CD4-positive, alpha-beta T cell (primary cell): ENCODE data around the gene SUPT3H. TPM values are rescaled to one million over a fixed set of nuclear protein-coding genes. Genes with fewer than 3 reads are reported as not detected.

ENCODE experiments used
- ATAC-seq: fragments of 200-7000 bp; cut with Tn5 transposase; one replicate; pipeline ENCODE4 v1.10.0; 2022; ENCODE audit warnings: mild to moderate bottlenecking; ENCODE audit not compliant: poor library complexity
- CTCF ChIA-PET: fragments of 350-600 bp; sonication (Branson Sonifier 250); formaldehyde crosslinking; loops from one replicate; lab custom pipeline; 2021; ENCODE audit warnings: antibody characterized with exemption, inconsistent platforms; lab: Charles Lee
- POLR2A ChIA-PET: fragments of 350-600 bp; sonication (Branson Sonifier 250); formaldehyde crosslinking; loops from one replicate; lab custom pipeline; 2021; ENCODE audit warnings: antibody characterized with exemption, inconsistent platforms; lab: Charles Lee
- DNase-seq, 14 experiments: peaks; one replicate each; pipeline ENCODE4 v3.0.0-alpha.2; 2013 to 2020; ENCODE audit warnings: mixed read lengths in 2 of 14
- H3K27ac ChIP-seq, 2 donors: one replicate each; pipeline versions ENCODE4 v1.5.1 to v1.7.0; 2013; ENCODE audit warnings: low read length in 2 of 2, low read depth in 1 of 2, mild to moderate bottlenecking in 1 of 2
- H3K27me3 ChIP-seq, 2 experiments: 1 replicate in 1 of 2; 2 replicates in 1 of 2; pipeline versions ENCODE4 v1.6.1 to v1.7.0; 2013; ENCODE audit warnings: low read length in 2 of 2, control low read depth in 1 of 2, mild to moderate bottlenecking in 1 of 2, moderate library complexity in 1 of 2; ENCODE audit not compliant: insufficient read depth in 2 of 2, control insufficient read depth in 1 of 2
- H3K36me3 ChIP-seq: one replicate; pipeline ENCODE4 v1.6.1; 2013; ENCODE audit warnings: low read length, control low read depth; ENCODE audit not compliant: insufficient read depth
- H3K4me1 ChIP-seq: one replicate; pipeline ENCODE4 v1.6.1; 2013; ENCODE audit warnings: low read length, control low read depth; ENCODE audit not compliant: insufficient read depth
- H3K4me3 ChIP-seq: one replicate; pipeline ENCODE4 v1.5.1; 2013; ENCODE audit warnings: mild to moderate bottlenecking, low read length, moderate library complexity
- H3K9me3 ChIP-seq, 2 experiments: 1 replicate in 1 of 2; 2 replicates in 1 of 2; pipeline versions ENCODE4 v1.6.1 to v1.7.0; 2013; ENCODE audit warnings: low read length in 2 of 2, mild to moderate bottlenecking in 2 of 2, control low read depth in 1 of 2, moderate library complexity in 1 of 2; ENCODE audit not compliant: control insufficient read depth in 1 of 2, insufficient read depth in 1 of 2
- H3K27ac Mint-ChIP-seq: one replicate; pipeline ENCODE4 v1.8.0; 2020; ENCODE audit warnings: mixed read lengths
- H3K27me3 Mint-ChIP-seq: one replicate; pipeline ENCODE4 v1.8.0; 2021; ENCODE audit warnings: mixed read lengths
- H3K36me3 Mint-ChIP-seq: one replicate; pipeline ENCODE4 v1.8.0; 2021; ENCODE audit warnings: low read depth, mixed read lengths
- H3K4me1 Mint-ChIP-seq: one replicate; pipeline ENCODE4 v1.8.0; 2021; ENCODE audit warnings: low read depth, mixed read lengths
- H3K4me3 Mint-ChIP-seq: one replicate; pipeline ENCODE4 v1.8.0; 2020; ENCODE audit warnings: mild to moderate bottlenecking, mixed read lengths
- H3K9me3 Mint-ChIP-seq: one replicate; pipeline ENCODE4 v1.8.0; 2020; ENCODE audit warnings: mixed read lengths
- intact Hi-C, 2 experiments: fragments of 100-400 bp; cut with DNase I in 1 of 2; cut with micrococcal nuclease in 1 of 2; formaldehyde crosslinking; loops; one replicate each; pipeline versions ENCODE4 v1.15.1 to v1.9.0; 2023 to 2025; cut with DNase I, micrococcal nuclease
- total RNA-seq, 174 experiments: library from RNA in 2 of 174; stranded (reverse) in 2 of 174; gene quantifications; one replicate each; pipeline ENCODE4 v1.2.3 and lab custom pipeline; 2021 to 2026
- TF ChIP-seq, protein P1 (sequence below): fragments of 200-600 bp; IDR thresholded peaks from one replicate; pipeline ENCODE4 v1.8.0; 2022; ENCODE audit warnings: antibody characterized with exemption, mild to moderate bottlenecking

SUPT3H gene
- total RNA-seq, 2 experiments from 2014 or later: 8.9 to 10.5 TPM

DNA sequence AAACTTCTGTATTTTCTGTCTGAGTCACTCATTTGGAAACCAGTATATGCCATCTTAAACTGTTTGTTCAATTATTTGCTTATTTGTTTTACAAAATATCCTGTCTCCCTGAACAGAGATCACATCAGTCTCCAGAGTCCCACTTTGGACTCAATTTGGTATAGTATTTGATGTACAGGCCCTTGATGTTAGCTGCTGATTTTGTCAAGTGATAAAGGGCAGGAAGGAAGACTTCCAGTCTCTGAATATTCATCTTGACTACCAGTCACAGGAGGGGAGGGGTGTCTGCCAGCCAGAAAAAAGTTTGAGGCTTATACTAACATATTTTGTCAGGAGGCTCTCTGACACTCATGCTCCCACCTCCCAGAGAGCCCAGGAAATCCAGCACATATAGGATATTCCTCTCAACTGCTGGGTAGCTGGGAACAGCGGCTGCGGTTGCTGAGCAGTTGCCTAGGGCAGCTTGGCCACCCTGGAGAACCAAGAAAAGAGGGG, 426.4 kb downstream of the SUPT3H start:
- Histone ChIP-seq H3K4me1 (peaks cover 4% of the 10 kb centered on the region), H3K27ac (no peak overlapping the region), H3K9me3 (peaks cover 11 to 13% of the 10 kb centered on the region in 2 experiments), H3K27me3 (no peaks in the 10 kb centered on the region), H3K4me3 (no peak overlapping the region), H3K36me3 (no peaks in the 10 kb centered on the region)
- H3K27me3 Mint-ChIP-seq: no peaks in the 10 kb centered on the region
- DNase-seq (no peak), ATAC-seq (peak; percentile 52)
- no peak overlapping the region for H3K4me3 Mint-ChIP-seq
- H3K9me3 Mint-ChIP-seq: peaks cover 11% of the 10 kb centered on the region
- H3K4me1 Mint-ChIP-seq: peaks cover 15% of the 10 kb centered on the region
- ChIA-PET CTCF (no interaction called here), POLR2A (no interaction called here)
- TF ChIP-seq, protein P1, sequence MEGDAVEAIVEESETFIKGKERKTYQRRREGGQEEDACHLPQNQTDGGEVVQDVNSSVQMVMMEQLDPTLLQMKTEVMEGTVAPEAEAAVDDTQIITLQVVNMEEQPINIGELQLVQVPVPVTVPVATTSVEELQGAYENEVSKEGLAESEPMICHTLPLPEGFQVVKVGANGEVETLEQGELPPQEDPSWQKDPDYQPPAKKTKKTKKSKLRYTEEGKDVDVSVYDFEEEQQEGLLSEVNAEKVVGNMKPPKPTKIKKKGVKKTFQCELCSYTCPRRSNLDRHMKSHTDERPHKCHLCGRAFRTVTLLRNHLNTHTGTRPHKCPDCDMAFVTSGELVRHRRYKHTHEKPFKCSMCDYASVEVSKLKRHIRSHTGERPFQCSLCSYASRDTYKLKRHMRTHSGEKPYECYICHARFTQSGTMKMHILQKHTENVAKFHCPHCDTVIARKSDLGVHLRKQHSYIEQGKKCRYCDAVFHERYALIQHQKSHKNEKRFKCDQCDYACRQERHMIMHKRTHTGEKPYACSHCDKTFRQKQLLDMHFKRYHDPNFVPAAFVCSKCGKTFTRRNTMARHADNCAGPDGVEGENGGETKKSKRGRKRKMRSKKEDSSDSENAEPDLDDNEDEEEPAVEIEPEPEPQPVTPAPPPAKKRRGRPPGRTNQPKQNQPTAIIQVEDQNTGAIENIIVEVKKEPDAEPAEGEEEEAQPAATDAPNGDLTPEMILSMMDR: no peak
- peaks cover 46% of the 10 kb centered on the region for H3K36me3 Mint-ChIP-seq
- intact Hi-C loops: no loop called here
- H3K27ac Mint-ChIP-seq: no peak overlapping the region

DNA sequence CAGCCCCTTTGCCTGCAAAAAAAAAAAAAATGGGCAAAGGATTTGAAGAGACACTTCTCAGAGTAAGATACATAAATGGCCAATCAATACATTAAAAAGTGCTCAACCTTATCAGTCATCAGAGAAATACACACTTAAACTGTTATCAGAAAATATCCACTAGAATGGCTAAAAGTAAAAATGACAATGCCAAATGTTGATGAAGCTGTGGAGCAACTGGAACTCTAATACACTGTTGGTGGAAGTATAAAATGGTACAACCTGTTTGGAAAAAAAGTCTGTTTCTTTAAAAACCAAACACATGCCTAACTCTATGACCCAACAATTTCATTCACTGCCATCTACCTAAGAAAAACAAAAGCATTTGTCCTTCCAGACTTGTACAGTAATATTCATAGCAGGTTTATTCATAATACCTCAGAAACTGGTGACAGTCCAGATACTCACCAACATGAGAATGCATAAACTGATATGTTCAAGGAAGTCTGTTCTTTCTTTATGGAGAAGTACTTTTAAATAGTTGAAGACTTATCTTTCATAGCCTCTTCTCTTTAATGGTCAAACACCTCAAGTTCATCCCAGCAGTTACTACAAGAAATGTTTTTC, 428.0 kb downstream of the SUPT3H start:
- Mint-ChIP-seq H3K36me3 (peaks cover 60% of the 10 kb centered on the region), H3K4me1 (peaks cover 15% of the 10 kb centered on the region), H3K4me3 (no peak overlapping the region), H3K27me3 (no peaks in the 10 kb centered on the region), H3K9me3 (peaks cover 12% of the 10 kb centered on the region), H3K27ac (no peak overlapping the region)
- H3K27me3 ChIP-seq: no peaks in the 10 kb centered on the region
- no peaks in the 10 kb centered on the region for H3K36me3 ChIP-seq
- no peak overlapping the region for H3K27ac ChIP-seq
- intact Hi-C loops: no loop called here
- ChIA-PET CTCF (no interaction called here), POLR2A (no interaction called here)
- ATAC-seq: no peak
- peaks cover 4% of the 10 kb centered on the region for H3K4me1 ChIP-seq
- H3K9me3 ChIP-seq: peaks cover 0 to 18% of the 10 kb centered on the region in 2 experiments
- TF ChIP-seq, protein P1: no peak
- no peak for DNase-seq
- no peak overlapping the region for H3K4me3 ChIP-seq

DNA sequence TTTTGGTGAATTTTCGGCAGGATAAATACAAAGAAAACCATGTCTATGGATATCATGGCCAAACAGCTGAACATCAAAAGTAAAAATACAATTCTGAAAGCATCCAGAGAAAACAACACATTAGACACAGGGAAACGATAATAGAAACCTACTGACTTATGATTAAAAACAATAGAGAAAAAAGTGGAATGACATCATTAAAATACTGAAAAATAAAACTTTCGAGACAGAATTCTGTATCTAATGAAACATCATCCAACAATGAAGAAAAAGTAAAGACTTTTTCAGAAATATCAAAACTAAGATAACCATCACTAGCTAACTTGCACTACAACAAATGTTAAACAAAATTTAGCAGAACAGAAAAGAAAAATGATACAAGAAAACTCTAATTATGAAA, 434.2 kb downstream of the SUPT3H start:
- Histone ChIP-seq H3K27me3 (no peaks in the 10 kb centered on the region), H3K36me3 (no peaks in the 10 kb centered on the region), H3K4me3 (no peak overlapping the region), H3K4me1 (no peaks in the 10 kb centered on the region), H3K27ac (no peak overlapping the region), H3K9me3 (peaks cover 0 to 5% of the 10 kb centered on the region in 2 experiments)
- ATAC-seq (no peak), DNase-seq (no peak)
- ChIA-PET POLR2A (no interaction called here), CTCF (no interaction called here)
- H3K4me3 Mint-ChIP-seq: no peak overlapping the region
- H3K4me1 Mint-ChIP-seq: peaks cover 19% of the 10 kb centered on the region
- TF ChIP-seq, protein P1: no peak
- no peaks in the 10 kb centered on the region for H3K27me3 Mint-ChIP-seq
- H3K36me3 Mint-ChIP-seq: peaks cover 63% of the 10 kb centered on the region
- peaks cover 8% of the 10 kb centered on the region for H3K9me3 Mint-ChIP-seq
- H3K27ac Mint-ChIP-seq: no peak overlapping the region
- intact Hi-C loops: no loop called here
